Measurements from ENCODE around the gene WASHC1.
"Not testable (repeated sequence)": the region's sequence is repeated elsewhere in the genome, so short reads cannot be mapped to it uniquely, and the experiment has no call there.

The WASHC1 gene

GRCh38 chr9:29356-29755, at the start of gene WASHC1:
Gene WASHC1 (minus strand): TSS chr9:29456. CDS start chr9:24999, 4,457 bp downstream.
- not testable (repeated sequence) for DNase-seq (ENCODE audit: low read depth, low spot score)

GRCh38 chr9:78333-78732, 49.1 kb upstream of the WASHC1 start:
- not testable (repeated sequence) for DNase-seq (ENCODE audit: low read depth, low spot score)

- not testable (repeated sequence) for DNase-seq (ENCODE audit: low read depth, low spot score)
Observed at GRCh38 chr9:76389-76788, 47.1 kb upstream of the WASHC1 start.

GRCh38 chr9:73900-74525, 44.8 kb upstream of the WASHC1 start:
- not testable (repeated sequence) for DNase-seq (ENCODE audit: low read depth, low spot score)

GRCh38 chr9:73076-73899, 44.0 kb upstream of the WASHC1 start:
- DNase-seq (ENCODE audit: low read depth, low spot score), result peak; percentile 3

GRCh38 chr9:63031-63629, 33.9 kb upstream of the WASHC1 start:
- not testable (repeated sequence) for DNase-seq (ENCODE audit: low read depth, low spot score)

GRCh38 chr9:52678-53077, 23.4 kb upstream of the WASHC1 start:
- DNase-seq (ENCODE audit: low read depth, low spot score), result not testable (repeated sequence)

- not testable (repeated sequence) for DNase-seq (ENCODE audit: low read depth, low spot score)
Observed at GRCh38 chr9:48190-48842, 19.1 kb upstream of the WASHC1 start.

- not testable (repeated sequence) for DNase-seq (ENCODE audit: low read depth, low spot score)
Observed at GRCh38 chr9:46639-47271, 17.5 kb upstream of the WASHC1 start.

- not testable (repeated sequence) for DNase-seq (ENCODE audit: low read depth, low spot score)
Observed at GRCh38 chr9:46164-46563, 16.9 kb upstream of the WASHC1 start.

GRCh38 chr9:45180-45878, 16.1 kb upstream of the WASHC1 start:
- DNase-seq (ENCODE audit: low read depth, low spot score), result not testable (repeated sequence)

- DNase-seq (ENCODE audit: low read depth, low spot score), result not testable (repeated sequence)
Observed at GRCh38 chr9:44416-44815, 15.2 kb upstream of the WASHC1 start.

GRCh38 chr9:43636-44035, 14.4 kb upstream of the WASHC1 start:
- not testable (repeated sequence) for DNase-seq (ENCODE audit: low read depth, low spot score)

GRCh38 chr9:43116-43515, 13.9 kb upstream of the WASHC1 start:
- DNase-seq (ENCODE audit: low read depth, low spot score), result not testable (repeated sequence)

- DNase-seq (ENCODE audit: low read depth, low spot score), result not testable (repeated sequence)
Observed at GRCh38 chr9:41819-42218, 12.6 kb upstream of the WASHC1 start.

GRCh38 chr9:41261-41676, 12.0 kb upstream of the WASHC1 start:
- DNase-seq (ENCODE audit: low read depth, low spot score), result not testable (repeated sequence)

- not testable (repeated sequence) for DNase-seq (ENCODE audit: low read depth, low spot score)
Observed at GRCh38 chr9:32308-32707, 3.1 kb upstream of the WASHC1 start.

GRCh38 chr9:28775-29174, 481 bp downstream of the WASHC1 start:
- DNase-seq (ENCODE audit: low read depth, low spot score), result not testable (repeated sequence)

GRCh38 chr9:21621-22020, 7.6 kb downstream of the WASHC1 start:
- DNase-seq (ENCODE audit: low read depth, low spot score), result not testable (repeated sequence)

GRCh38 chr9:16875-17274, 12.4 kb downstream of the WASHC1 start:
- DNase-seq (ENCODE audit: low read depth, low spot score), result not testable (repeated sequence)

Data from ELF-1 (cell line).